HepG2 (cell line): ENCODE results near the gene ZMYND8. TPM values are rescaled to one million over a fixed set of nuclear protein-coding genes. Genes with fewer than 3 reads are reported as not detected.
A peak's percentile ranks its signal among the peaks of the same experiment; 100 is the strongest.

Experiments
- ARID2 ChIP-seq: sonication (generic); formaldehyde crosslinking; IDR thresholded peaks from 2 replicates; pipeline ENCODE4 v1.8.1; 2022; ENCODE audit warnings: mild to moderate bottlenecking, missing genetic modification reagents, borderline replicate concordance
- ASH2L ChIP-seq: fragments of 300-600, 200-600 bp; sonication (generic); IDR thresholded peaks from 2 replicates; pipeline ENCODE4 v1.7.0; 2017; ENCODE audit warnings: low read depth, mild to moderate bottlenecking, moderate library complexity, mixed read lengths, low read length; ENCODE audit not compliant: insufficient read length
- ATF7-NPFF ChIP-seq: sonication (generic); formaldehyde crosslinking; IDR thresholded peaks from 2 replicates; pipeline ENCODE4 v1.8.1; 2023; ENCODE audit warnings: mild to moderate bottlenecking, low read depth, missing genetic modification reagents, moderate library complexity
- ATRX ChIP-seq: sonication (generic); formaldehyde crosslinking; IDR thresholded peaks from 2 replicates; pipeline ENCODE4 v1.4.0; 2020; ENCODE audit warnings: missing genetic modification reagents, borderline replicate concordance
- DNMT3B ChIP-seq: conservative IDR thresholded peaks from 2 replicates; pipeline ENCODE4 v1.6.1; 2016; ENCODE audit warnings: missing biosample characterization, control low read depth
- GTF2F1 ChIP-seq: fragments of 150-350 bp; IDR thresholded peaks from 2 replicates; pipeline ENCODE4 v1.6.1; 2014; ENCODE audit warnings: low read length
- KMT2B ChIP-seq: IDR thresholded peaks from 2 replicates; pipeline ENCODE4 v1.6.1; 2016; ENCODE audit warnings: missing genetic modification reagents, missing compliant biosample characterization
- MAZ ChIP-seq, 2 experiments: sonication (generic) in 1 of 2; formaldehyde crosslinking in 1 of 2; IDR thresholded peaks; 2 replicates each; pipeline versions ENCODE4 v1.5.0 to v1.6.1; 2012 to 2020; ENCODE audit warnings: low read depth in 2 of 2, mild to moderate bottlenecking in 2 of 2, borderline replicate concordance in 1 of 2, improper control_type of control experiment in 1 of 2, low read length in 1 of 2, missing genetic modification reagents in 1 of 2, moderate library complexity in 1 of 2
- MED1 ChIP-seq: sonication (generic); formaldehyde crosslinking; IDR thresholded peaks from 2 replicates; pipeline ENCODE4 v1.4.0; 2020; ENCODE audit warnings: missing genetic modification reagents
- MIER3 ChIP-seq: IDR thresholded peaks from 2 replicates; pipeline ENCODE4 v1.6.1; 2016; ENCODE audit warnings: missing compliant biosample characterization, borderline replicate concordance
- MTF2 ChIP-seq: sonication (generic); formaldehyde crosslinking; IDR thresholded peaks from 2 replicates; pipeline ENCODE4 v1.5.0; 2020; ENCODE audit warnings: missing genetic modification reagents, borderline replicate concordance
- NR2F2 ChIP-seq: IDR thresholded peaks from 2 replicates; pipeline ENCODE4 v1.6.1; 2012; ENCODE audit warnings: low read depth, inconsistent platforms, borderline replicate concordance
- PAF1 ChIP-seq: IDR thresholded peaks from 2 replicates; pipeline ENCODE4 v1.6.1; 2016; ENCODE audit warnings: missing genetic modification reagents, missing compliant biosample characterization
- PHB2 ChIP-seq: fragments of 450-650 bp; IDR thresholded peaks from 2 replicates; pipeline ENCODE4 v1.6.1; 2018; ENCODE audit not compliant: partially characterized antibody
- RCOR2 ChIP-seq: IDR thresholded peaks from 2 replicates; pipeline ENCODE4 v1.6.1; 2016; ENCODE audit warnings: missing biosample characterization, missing genetic modification reagents
- SP1 ChIP-seq, 2 experiments: fragments of 450-650 bp in 1 of 2; sonication (generic) in 1 of 2; formaldehyde crosslinking in 1 of 2; IDR thresholded peaks; 2 replicates each; pipeline versions ENCODE4 v1.4.0 to v1.6.1; 2016 to 2020; ENCODE audit warnings: missing genetic modification reagents in 1 of 2
- ZMAT3 ChIP-seq: sonication (generic); formaldehyde crosslinking; conservative IDR thresholded peaks from 2 replicates; pipeline ENCODE4 v1.7.0; 2021; ENCODE audit warnings: missing genetic modification reagents
- ZNF282 ChIP-seq: fragments of 450-650 bp; IDR thresholded peaks from 2 replicates; pipeline ENCODE4 v1.6.1; 2018; ENCODE audit not compliant: partially characterized antibody
- ZNF30 ChIP-seq: sonication (generic); formaldehyde crosslinking; IDR thresholded peaks from 2 replicates; pipeline ENCODE4 v1.5.0; 2020; ENCODE audit warnings: mild to moderate bottlenecking, missing genetic modification reagents
- polyA plus RNA-seq, 8 experiments: library from polyadenylated mRNA; depleted of rRNA in 3 of 8; stranded (reverse) in 7 of 8; unstranded in 1 of 8; fragments of >200 nt; fragmentation: Illumina TruSeq in 4 of 8; extraction: Trizol in 4 of 8; gene quantifications; 2 replicates each; pipeline versions ENCODE4 v1.2.1 to v1.2.3, GENCODE V29; 2011 to 2016; ENCODE audit warnings: low read depth in 4 of 8, missing spikeins in 1 of 8, mixed read lengths in 1 of 8; ENCODE audit not compliant: insufficient read depth in 1 of 8
- total RNA-seq, 5 experiments: library from RNA; depleted of rRNA; stranded (reverse); fragments of >200 nt; fragmentation: Illumina TruSeq; extraction: Trizol; gene quantifications; 2 replicates each; pipeline ENCODE4 v1.2.3, GENCODE V29; 2016; ENCODE audit warnings: low read depth in 1 of 5
- TF ChIP-seq, protein P1 (sequence below): sonication (generic); formaldehyde crosslinking; IDR thresholded peaks from 2 replicates; pipeline ENCODE4 v1.9.0; 2022; ENCODE audit warnings: missing genetic modification reagents, mild to moderate bottlenecking, borderline replicate concordance
- TF ChIP-seq, protein P2 (sequence below): sonication (generic); formaldehyde crosslinking; IDR thresholded peaks from 2 replicates; pipeline ENCODE4 v1.8.1; 2023; ENCODE audit warnings: mild to moderate bottlenecking, inconsistent platforms, moderate library complexity, missing genetic modification reagents, borderline replicate concordance
- TF ChIP-seq, protein P3 (sequence below): sonication (generic); formaldehyde crosslinking; IDR thresholded peaks from 2 replicates; pipeline ENCODE4 v1.8.0; 2022; ENCODE audit warnings: mild to moderate bottlenecking, missing genetic modification reagents, moderate library complexity
- TF ChIP-seq, protein P4 (sequence below): IDR thresholded peaks from 2 replicates; pipeline ENCODE4 v1.6.1; 2018; ENCODE audit warnings: missing genetic modification reagents

The ZMYND8 gene
- total and polyA plus RNA-seq, 2 of the 13 experiments (the other 11 are each of a cell fraction or from before 2014, with no cell fraction given) = 53.9 to 84.7 TPM

DNA sequence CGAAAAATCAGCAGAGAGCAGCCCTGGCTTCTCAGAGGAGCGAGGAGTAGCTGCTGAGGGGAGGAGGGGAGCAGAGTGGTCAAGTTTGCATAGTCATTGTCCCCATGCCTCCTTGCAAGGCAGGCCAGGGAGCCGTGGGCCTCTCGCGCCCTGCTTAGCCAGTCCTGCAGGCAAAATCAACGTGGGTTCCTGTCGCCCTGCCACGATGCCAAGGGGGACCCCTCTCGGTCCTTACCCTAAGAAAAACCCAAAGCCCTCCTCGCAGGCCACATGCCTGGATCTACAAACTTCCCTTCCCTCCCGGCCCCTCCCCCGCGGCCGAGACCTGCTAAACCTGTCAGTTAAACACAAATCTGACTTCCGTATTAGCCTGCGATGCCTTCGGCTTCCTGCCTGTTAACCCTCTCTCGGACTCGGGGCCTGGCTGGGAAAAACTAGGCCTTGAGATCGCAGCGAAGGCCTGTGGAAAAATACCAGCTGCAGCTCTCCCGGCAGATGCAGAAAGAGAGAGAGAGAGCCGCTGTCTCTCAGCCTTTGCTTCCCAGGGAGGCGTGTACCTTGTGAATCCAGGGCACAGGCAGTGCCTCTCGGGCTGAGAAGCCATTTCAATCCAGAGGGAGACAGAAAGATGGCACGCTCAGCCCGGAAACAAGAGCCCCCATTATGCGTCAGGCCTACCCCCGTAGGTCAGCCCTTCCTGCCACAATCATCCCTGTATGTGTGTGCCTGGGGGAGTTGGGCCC, 968 bp upstream of the ZMYND8 start (continued):
- TF ChIP-seq MTF2 (CRISPR knock-in tag) (peak; percentile 95; the same call in 1 of the 2 replicates), GTF2F1 (0 out of 2 replicates have a peak, but pooled peaks have one; percentile 15), MAZ (IDR thresholded peaks at IDR 0.05; ENCODE audit: borderline replicate concordance, low read depth, low read length) (peak; percentile 35), MAZ (CRISPR knock-in tag; IDR thresholded peaks at IDR 0.05; ENCODE audit: low read depth) (peak; percentile 94; the same call in 1 of the 2 replicates), ZNF282 (no peak), PAF1 (CRISPR knock-in tag) (no peak; the same call in 1 of the 2 replicates), KMT2B (CRISPR knock-in tag) (peak; percentile 93), ASH2L (peak; percentile 91), SP1 (IDR thresholded peaks at IDR 0.05) (no peak), SP1 (CRISPR knock-in tag; IDR thresholded peaks at IDR 0.05) (peak; percentile 80), NR2F2 (no peak), ARID2 (CRISPR knock-in tag) (peak; percentile 67; the same call in 1 of the 2 replicates), ATF7-NPFF (CRISPR knock-in tag) (0 out of 2 replicates have a peak, but pooled peaks have one; percentile 39), MIER3 (CRISPR knock-in tag) (peak; percentile 100), ZMAT3 (CRISPR knock-in tag) (peak; percentile 98), PHB2 (no peak), ATRX (CRISPR knock-in tag) (no peak), RCOR2 (CRISPR knock-in tag) (peak; percentile 97), ZNF30 (CRISPR knock-in tag) (peak; percentile 67; the same call in 1 of the 2 replicates), MED1 (peak; percentile 99), DNMT3B (CRISPR knock-in tag) (peak; percentile 50; the same call in 1 of the 2 replicates)
- TF ChIP-seq, protein P1, sequence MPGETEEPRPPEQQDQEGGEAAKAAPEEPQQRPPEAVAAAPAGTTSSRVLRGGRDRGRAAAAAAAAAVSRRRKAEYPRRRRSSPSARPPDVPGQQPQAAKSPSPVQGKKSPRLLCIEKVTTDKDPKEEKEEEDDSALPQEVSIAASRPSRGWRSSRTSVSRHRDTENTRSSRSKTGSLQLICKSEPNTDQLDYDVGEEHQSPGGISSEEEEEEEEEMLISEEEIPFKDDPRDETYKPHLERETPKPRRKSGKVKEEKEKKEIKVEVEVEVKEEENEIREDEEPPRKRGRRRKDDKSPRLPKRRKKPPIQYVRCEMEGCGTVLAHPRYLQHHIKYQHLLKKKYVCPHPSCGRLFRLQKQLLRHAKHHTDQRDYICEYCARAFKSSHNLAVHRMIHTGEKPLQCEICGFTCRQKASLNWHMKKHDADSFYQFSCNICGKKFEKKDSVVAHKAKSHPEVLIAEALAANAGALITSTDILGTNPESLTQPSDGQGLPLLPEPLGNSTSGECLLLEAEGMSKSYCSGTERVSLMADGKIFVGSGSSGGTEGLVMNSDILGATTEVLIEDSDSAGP = peak; percentile 90
- TF ChIP-seq, protein P2, sequence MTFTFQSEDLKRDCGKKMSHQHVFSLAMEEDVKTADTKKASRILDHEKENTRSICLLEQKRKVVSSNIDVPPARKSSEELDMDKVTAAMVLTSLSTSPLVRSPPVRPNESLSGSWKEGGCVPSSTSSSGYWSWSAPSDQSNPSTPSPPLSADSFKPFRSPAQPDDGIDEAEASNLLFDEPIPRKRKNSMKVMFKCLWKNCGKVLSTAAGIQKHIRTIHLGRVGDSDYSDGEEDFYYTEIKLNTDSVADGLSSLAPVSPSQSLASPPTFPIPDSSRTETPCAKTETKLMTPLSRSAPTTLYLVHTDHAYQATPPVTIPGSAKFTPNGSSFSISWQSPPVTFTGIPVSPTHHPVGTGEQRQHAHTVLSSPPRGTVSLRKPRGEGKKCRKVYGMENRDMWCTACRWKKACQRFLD (CRISPR knock-in tag) = peak; percentile 96
- TF ChIP-seq, protein P3, sequence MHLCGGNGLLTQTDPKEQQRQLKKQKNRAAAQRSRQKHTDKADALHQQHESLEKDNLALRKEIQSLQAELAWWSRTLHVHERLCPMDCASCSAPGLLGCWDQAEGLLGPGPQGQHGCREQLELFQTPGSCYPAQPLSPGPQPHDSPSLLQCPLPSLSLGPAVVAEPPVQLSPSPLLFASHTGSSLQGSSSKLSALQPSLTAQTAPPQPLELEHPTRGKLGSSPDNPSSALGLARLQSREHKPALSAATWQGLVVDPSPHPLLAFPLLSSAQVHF (CRISPR knock-in tag) = peak; percentile 96; the same call in 1 of the 2 replicates
- TF ChIP-seq, protein P4, sequence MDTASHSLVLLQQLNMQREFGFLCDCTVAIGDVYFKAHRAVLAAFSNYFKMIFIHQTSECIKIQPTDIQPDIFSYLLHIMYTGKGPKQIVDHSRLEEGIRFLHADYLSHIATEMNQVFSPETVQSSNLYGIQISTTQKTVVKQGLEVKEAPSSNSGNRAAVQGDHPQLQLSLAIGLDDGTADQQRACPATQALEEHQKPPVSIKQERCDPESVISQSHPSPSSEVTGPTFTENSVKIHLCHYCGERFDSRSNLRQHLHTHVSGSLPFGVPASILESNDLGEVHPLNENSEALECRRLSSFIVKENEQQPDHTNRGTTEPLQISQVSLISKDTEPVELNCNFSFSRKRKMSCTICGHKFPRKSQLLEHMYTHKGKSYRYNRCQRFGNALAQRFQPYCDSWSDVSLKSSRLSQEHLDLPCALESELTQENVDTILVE = peak; percentile 98
